Endothelial cell (in vitro differentiated cells): ENCODE measurements around the gene OCA2. TPM values are rescaled to one million over a fixed set of nuclear protein-coding genes. Genes with fewer than 3 reads are reported as not detected.
"Not testable (repeated sequence)": the region's sequence is repeated elsewhere in the genome, so short reads cannot be mapped to it uniquely, and the experiment has no call there.

ENCODE experiments used
- DNase-seq: peaks from one replicate; pipeline ENCODE4 v3.0.0; 2021; ENCODE audit warnings: low spot score
- H3K27ac Mint-ChIP-seq: one replicate; pipeline ENCODE4 v1.8.0; 2021; ENCODE audit warnings: mixed read lengths, inconsistent platforms; ENCODE audit not compliant: unreplicated experiment
- H3K27me3 Mint-ChIP-seq: one replicate; pipeline ENCODE4 v1.8.0; 2021; ENCODE audit warnings: mild to moderate bottlenecking, moderate library complexity, mixed read lengths, inconsistent platforms; ENCODE audit not compliant: unreplicated experiment
- H3K36me3 Mint-ChIP-seq: one replicate; pipeline ENCODE4 v1.8.0; 2021; ENCODE audit warnings: mild to moderate bottlenecking, low read depth, mixed read lengths, inconsistent platforms; ENCODE audit not compliant: unreplicated experiment
- H3K4me1 Mint-ChIP-seq: one replicate; pipeline ENCODE4 v1.8.0; 2021; ENCODE audit warnings: mild to moderate bottlenecking, mixed read lengths, inconsistent platforms; ENCODE audit not compliant: unreplicated experiment
- H3K4me3 Mint-ChIP-seq: one replicate; pipeline ENCODE4 v1.8.0; 2021; ENCODE audit warnings: mild to moderate bottlenecking, mixed read lengths, inconsistent platforms; ENCODE audit not compliant: unreplicated experiment
- H3K9me3 Mint-ChIP-seq: one replicate; pipeline ENCODE4 v1.8.0; 2021; ENCODE audit warnings: mixed read lengths, inconsistent platforms; ENCODE audit not compliant: unreplicated experiment
- total RNA-seq: library from RNA; stranded (reverse); fragmentation: NEBNext Ultra II Directional; extraction: Animal tissue kit (Norgen Biotek cat#: 25700); gene quantifications from one replicate; pipeline ENCODE4 v1.2.1, GENCODE V29; 2021; ENCODE audit not compliant: unreplicated experiment
- TF ChIP-seq, protein P1 (sequence below): fragments of 200-600 bp; sonication (generic); IDR thresholded peaks from one replicate; pipeline ENCODE4 v1.5.0; 2021; ENCODE audit warnings: antibody characterized with exemption; ENCODE audit not compliant: unreplicated experiment

The OCA2 gene
- total RNA-seq, 1 donor from 2014 or later = not detected

DNA sequence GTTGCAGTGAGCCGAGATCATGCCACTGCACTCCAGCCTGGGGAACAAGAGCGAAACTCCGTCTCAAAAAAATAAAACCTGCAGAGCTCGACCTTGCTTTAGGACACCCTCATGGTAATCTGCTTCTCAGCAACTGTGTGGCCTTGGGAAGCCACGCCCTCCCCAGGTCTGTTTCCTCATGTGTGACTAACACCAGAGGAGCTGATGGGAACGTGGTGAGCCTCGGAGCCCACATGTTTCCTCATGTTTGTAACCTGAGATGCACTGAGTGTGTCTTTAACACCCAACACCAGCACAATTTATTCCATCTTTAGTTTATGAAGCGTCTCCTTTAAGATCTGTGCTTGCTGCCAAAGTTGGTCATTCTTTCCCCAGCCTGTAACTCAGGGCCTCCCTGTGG, 142.8 kb downstream of the OCA2 start:
- Mint-ChIP-seq H3K4me3 (no peak overlapping the region), H3K36me3 (no peaks in the 10 kb centered on the region), H3K9me3 (no peaks in the 10 kb centered on the region), H3K4me1 (no peaks in the 10 kb centered on the region), H3K27ac (no peak overlapping the region), H3K27me3 (peaks cover 8% of the 10 kb centered on the region)
- TF ChIP-seq, protein P1, sequence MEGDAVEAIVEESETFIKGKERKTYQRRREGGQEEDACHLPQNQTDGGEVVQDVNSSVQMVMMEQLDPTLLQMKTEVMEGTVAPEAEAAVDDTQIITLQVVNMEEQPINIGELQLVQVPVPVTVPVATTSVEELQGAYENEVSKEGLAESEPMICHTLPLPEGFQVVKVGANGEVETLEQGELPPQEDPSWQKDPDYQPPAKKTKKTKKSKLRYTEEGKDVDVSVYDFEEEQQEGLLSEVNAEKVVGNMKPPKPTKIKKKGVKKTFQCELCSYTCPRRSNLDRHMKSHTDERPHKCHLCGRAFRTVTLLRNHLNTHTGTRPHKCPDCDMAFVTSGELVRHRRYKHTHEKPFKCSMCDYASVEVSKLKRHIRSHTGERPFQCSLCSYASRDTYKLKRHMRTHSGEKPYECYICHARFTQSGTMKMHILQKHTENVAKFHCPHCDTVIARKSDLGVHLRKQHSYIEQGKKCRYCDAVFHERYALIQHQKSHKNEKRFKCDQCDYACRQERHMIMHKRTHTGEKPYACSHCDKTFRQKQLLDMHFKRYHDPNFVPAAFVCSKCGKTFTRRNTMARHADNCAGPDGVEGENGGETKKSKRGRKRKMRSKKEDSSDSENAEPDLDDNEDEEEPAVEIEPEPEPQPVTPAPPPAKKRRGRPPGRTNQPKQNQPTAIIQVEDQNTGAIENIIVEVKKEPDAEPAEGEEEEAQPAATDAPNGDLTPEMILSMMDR = no peak
- no peak for DNase-seq

GRCh38 chr15:27955087-27955486, 144.0 kb downstream of the OCA2 start:
- Mint-ChIP-seq H3K36me3 (no peaks in the 10 kb centered on the region), H3K9me3 (no peaks in the 10 kb centered on the region), H3K27me3 (peaks cover 8% of the 10 kb centered on the region), H3K4me3 (no peak overlapping the region), H3K4me1 (no peaks in the 10 kb centered on the region), H3K27ac (no peak overlapping the region)
- DNase-seq = no peak
- TF ChIP-seq, protein P1 = no peak

DNA sequence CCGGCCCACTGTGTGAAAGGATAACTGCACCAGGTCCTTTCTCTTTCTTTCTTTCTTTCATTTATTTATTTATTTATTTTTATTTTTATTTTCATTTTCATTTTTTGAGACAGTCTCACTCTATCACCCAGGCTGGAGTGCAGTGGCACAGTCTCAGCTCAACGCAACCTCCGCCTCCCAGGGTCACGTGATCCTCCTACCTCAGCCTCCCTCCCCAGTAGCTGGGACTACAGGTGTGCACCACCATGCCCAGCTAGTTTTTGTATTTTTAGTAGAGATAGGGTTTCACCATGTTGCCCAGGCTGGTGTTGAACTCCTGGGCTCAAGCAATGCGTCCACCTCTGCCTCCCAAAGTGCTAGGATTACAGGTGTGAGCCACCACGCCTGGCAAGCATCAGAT, 146.5 kb downstream of the OCA2 start:
- H3K9me3 Mint-ChIP-seq, H3K27me3 Mint-ChIP-seq, H3K36me3 Mint-ChIP-seq, H3K4me1 Mint-ChIP-seq, H3K27ac Mint-ChIP-seq, H3K4me3 Mint-ChIP-seq, DNase-seq: not testable (repeated sequence)

DNA sequence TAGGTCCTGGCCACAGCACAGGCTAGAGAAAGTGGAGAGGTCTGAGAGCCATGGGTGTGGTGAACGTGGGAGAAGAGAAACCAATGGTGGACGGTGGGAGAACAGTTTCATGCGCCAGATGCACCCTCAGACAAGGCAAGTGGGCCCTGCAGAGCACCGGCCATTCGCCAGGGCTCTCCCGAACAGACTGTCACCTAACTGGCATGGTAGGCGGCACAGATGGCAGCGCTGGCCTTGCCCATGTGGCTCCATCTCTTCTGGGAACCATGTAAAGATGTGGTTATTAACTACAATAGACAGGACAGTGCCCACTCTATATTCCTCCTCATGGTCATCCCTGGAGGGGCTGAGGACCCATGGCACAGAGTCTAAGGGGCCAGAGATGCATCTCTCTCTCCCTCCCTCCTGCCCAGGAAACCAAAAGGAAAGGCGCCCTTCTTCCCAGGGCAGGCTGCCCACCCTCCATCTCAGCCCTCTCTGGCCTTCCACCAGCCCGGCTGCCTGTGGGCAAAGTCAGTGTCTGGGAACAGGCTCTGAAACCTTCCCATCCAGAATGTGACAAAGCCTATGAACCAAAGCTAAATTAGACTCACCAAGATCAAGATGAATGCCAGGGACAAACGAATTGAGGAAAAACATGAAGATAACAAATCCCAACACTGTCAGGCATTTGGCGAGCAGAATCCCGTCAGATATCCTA, 147.8 kb downstream of the OCA2 start:
- no peak for DNase-seq
- no peaks in the 10 kb centered on the region for H3K36me3 Mint-ChIP-seq
- H3K9me3 Mint-ChIP-seq = no peaks in the 10 kb centered on the region
- no peaks in the 10 kb centered on the region for H3K4me1 Mint-ChIP-seq
- no peak overlapping the region for H3K4me3 Mint-ChIP-seq
- peaks cover 6% of the 10 kb centered on the region for H3K27me3 Mint-ChIP-seq
- no peak overlapping the region for H3K27ac Mint-ChIP-seq
- TF ChIP-seq, protein P1 = no peak

- H3K4me1 Mint-ChIP-seq = no peaks in the 10 kb centered on the region
- no peaks in the 10 kb centered on the region for H3K36me3 Mint-ChIP-seq
- no peak overlapping the region for H3K27ac Mint-ChIP-seq
- peaks cover 4% of the 10 kb centered on the region for H3K27me3 Mint-ChIP-seq
- no peak for DNase-seq
- H3K4me3 Mint-ChIP-seq = no peak overlapping the region
- TF ChIP-seq, protein P1 = no peak
- H3K9me3 Mint-ChIP-seq = no peaks in the 10 kb centered on the region
These were observed 150.0 kb downstream of the OCA2 start for GRCh38 chr15:27949089-27949488.
